Stimulated activated CD4-positive, alpha-beta T cell treated with anti-CD3 and anti-CD28 coated beads, TNF-alpha, amount 100 ng/mL, for 4 hours (primary cell): ENCODE measurements around the gene KRT6B.
"Not testable (repeated sequence)": the region's sequence is repeated elsewhere in the genome, so short reads cannot be mapped to it uniquely, and the experiment has no call there.

Source experiments
- DNase-seq, 3 experiments: peaks; one replicate each; pipeline ENCODE4 v3.0.0-alpha.2; 2020; ENCODE audit warnings: low read depth in 3 of 3

The KRT6B gene

DNA sequence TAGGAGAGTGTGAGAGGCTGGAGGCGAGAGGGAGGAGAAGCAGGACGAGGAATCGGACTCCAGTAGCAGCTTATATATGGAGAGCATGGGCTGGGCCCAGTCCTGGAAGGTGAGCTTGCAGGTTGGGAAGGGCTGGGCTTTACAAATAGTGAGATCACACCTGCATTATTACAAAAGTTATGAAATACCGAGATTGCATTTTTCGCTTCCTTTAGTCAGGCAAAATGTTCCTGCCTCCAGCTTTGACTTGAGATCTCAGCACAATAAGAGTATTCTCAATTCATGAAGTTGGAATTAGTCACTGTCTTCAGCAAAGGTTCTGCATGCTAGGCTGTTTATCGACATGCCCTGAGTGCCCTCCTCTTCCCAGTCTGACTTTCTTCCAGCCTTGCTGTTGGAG lies at the start of gene KRT6B:
KRT6B (minus strand) TSS at position 46 of the 400 bp plus-strand sequence. CDS start 68 bp downstream, outside the sequence.
- DNase-seq, result no peak

DNA sequence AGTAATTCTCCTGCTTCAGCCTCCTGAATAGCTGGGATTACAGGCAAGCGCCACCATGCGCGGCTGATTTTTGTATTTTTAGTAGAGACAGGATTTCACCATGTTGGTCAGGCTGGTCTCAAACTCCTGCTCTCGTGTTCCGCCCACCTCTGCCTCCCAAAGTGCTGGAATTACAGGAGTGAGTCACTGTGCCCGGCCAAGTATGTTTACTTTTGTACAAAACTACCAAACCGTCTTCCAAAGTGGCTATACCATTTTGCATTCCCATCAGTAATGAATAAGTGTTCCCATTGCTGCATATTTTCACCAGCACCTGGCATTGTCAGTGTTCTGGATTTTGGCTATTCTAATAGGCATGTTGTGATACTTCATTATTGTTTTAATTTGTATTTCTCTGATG lies 49.5 kb upstream of the KRT6B start:
- no peak for DNase-seq

DNA sequence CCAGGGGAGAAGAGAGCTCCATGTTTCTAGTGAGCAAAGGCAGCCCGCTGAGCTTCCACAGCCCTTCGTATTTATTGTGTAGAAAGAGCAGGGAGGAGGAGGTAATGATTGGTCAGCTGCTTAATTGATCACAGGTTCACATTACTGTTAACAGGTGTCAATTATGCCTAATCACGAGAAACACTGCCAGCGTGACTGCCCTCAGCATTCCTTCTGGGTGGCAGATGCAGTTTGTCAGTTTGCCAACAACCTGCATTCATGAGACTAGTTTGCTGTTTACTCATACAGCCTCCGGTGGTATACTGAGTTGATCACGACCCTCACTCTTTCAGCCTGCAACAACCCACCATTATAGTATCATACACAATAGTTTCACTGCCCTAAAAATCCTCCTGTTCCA lies 48.6 kb upstream of the KRT6B start:
- DNase-seq, result not testable (repeated sequence)

DNA sequence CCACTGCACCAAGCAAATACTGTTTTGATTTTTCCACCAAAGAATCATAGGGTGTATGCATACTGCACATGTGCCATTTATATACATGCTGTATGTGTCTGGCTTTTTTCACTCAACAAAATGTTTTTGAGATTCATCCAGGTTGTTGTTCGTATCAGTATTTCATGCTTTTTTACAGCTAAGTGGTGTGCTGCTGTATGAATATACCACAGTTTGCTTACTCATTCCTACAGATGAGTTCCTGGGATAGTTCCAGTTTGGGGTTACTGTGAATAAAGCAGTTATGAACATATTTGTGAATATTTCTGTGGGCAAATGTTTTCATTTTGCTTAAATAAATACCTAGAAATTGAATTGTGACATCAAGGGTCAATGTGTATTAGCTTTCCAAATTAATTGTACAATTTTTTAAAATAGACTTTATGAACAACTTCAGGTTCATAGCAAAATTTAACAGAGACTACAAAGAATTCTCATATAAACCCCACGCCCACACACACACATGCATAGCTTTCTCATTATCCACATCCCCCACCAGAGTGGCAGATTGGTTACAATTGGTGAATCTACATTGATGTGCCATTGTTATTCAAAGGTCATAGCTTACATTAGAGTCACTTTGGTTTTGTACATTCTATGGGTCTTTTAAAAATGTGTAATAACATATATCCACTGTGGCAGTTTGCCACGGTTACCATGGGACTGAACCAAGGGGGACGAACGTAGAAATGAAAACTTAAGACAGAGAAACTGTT lies 48.0 kb upstream of the KRT6B start:
- no peak for DNase-seq

DNA sequence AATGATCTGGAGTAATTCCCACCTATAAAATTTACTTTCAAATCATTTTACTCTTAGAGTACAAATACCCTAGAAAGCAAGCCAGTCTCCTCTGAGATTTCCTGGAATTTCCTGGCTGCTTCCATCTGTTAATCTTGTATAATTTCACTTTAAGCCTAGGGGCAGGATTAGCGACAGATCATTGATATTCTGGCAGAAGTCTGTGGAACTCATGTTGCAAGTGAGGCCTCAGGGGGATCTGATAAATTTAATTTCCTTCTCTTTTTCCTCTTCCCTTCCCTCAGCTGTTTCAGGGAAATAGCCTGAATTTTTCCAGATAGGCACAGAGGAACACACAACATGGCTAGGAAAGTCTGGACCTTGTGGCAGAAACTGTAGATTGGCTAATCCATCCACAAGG lies 47.0 kb upstream of the KRT6B start:
- no peak for DNase-seq

GRCh38 chr12:52497975-52498374 lies 46.0 kb upstream of the KRT6B start:
- no peak for DNase-seq

GRCh38 chr12:52496590-52497071 lies 44.7 kb upstream of the KRT6B start:
- no peak for DNase-seq

DNA sequence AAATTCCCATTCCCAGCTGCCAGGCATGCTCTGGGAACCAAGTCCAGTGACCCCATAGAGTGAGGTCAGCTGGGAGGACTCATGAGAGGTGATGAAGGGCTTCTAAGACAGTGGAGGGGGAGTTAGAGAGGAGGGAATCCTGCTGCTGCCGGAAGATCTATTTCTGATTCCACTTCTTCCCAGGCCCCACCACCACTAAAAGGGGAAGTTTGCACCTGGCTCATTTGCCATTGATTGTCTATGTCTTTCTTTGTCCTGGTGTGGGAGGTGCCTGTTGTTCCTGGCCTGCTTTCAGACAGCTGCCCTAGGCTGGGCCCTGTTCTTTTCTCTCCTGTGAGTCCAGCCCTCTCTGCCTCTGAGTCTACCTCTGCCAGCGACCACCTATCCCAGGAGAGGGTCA lies 44.1 kb upstream of the KRT6B start:
- no peak for DNase-seq

DNA sequence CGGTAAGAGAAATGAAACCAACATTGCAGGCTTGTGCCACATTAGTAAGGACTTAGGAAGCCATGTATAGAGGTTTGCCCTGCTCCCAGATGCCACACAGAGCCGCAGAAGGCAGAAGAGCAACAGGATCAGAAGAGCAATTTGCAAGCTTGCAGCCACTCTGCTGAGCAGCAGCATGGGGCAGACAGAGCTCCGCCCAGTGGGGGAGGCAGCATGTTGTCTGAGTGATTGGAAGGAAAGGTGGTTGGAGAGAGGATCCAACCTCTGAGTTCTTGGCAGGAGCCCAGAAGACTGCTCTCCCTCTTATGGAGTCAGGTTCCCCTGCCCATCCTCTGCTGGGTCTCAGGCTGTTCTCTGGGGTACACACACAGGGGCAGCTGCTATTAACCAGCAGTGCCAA lies 43.4 kb upstream of the KRT6B start:
- no peak for DNase-seq

- DNase-seq, result no peak
These were observed 42.6 kb upstream of the KRT6B start for GRCh38 chr12:52494518-52494917.

- DNase-seq, result no peak
These were observed 42.2 kb upstream of the KRT6B start for GRCh38 chr12:52494100-52494499.

DNA sequence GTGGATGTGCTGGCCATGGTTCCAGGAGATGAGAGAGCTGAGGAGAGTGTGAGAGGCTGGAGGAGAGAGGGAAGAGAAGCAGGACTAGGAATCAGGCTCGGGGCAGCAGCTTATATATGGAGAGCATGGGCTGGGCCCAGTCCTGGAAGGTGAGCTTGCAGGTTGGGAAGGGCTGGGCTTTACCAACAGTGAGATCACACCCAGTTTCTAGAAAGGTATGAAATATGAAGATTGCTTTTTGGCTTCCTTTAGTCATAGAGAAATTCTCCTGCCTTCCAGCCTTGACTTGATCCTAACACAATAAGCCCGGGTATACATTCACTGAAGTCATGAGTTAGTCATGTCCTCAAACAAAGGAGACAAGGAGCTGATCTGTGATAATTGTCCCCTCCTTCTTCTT lies 41.2 kb upstream of the KRT6B start, which contains the start of gene KRT6A:
KRT6A (minus strand) TSS at position 86 of the 400 bp plus-strand sequence; CDS start at position 17, 69 bp downstream.
- DNase-seq, result no peak

DNA sequence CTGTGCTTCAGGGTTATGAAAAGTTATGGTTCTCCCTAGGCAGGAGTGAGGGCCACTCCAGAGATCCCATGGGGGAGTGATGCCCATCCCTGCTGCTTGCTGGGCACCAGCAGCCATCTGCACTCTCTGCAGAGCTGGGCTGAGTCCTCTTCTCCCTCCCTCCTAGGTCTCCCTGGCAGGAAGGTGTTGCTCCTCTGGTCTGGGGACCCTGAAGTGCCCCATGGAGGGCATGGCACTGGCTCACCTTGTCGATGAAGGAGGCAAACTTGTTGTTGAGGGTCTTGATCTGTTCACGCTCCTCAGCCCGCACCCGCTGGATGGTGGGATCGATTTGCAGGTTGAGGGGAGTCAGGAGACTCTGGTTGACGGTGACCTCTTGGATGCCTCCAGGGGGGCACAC lies 40.5 kb upstream of the KRT6B start:
- not testable (repeated sequence) for DNase-seq

GRCh38 chr12:52491495-52491894 lies 39.5 kb upstream of the KRT6B start:
- not testable (repeated sequence) for DNase-seq

DNA sequence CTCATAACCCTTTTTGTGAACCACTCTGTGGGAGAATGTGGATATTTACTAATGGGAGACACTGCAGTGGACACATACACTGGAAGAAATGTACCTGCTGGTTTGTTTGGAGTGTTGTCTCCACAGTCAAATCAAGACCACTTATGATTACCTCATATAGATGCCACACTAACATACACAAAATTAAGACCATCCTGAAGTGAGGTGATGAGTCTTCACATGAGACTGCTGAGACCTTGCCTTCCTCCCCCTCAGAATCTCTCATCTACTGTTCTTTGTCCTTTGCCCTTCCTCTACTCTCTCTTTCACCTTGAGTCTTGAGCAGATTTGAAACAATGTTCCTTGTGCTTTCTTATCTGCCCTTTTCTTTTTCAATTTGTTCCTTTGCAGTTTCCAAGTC lies 36.8 kb upstream of the KRT6B start:
- no peak for DNase-seq

GRCh38 chr12:52487744-52488443 lies 35.9 kb upstream of the KRT6B start:
- not testable (repeated sequence) for DNase-seq

DNA sequence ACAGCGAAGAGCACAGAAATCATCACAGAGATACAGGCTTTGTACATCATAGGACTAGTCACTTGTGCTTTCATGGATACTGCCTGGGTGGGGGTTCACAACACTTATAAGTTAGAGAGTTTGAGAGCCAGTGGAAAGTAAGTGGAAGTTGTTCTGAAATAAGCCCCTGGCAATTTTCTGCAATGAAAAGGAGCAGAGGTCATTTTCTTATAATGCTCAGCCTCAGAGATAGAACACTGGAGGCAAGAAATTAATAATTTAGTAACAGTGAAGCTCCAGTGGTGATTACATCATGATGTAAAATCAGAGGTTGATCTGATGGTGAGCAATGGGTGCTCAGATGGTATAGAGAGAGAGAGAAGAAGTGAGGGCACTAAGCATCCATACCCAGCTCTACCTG lies 35.3 kb upstream of the KRT6B start:
- DNase-seq, result no peak

DNA sequence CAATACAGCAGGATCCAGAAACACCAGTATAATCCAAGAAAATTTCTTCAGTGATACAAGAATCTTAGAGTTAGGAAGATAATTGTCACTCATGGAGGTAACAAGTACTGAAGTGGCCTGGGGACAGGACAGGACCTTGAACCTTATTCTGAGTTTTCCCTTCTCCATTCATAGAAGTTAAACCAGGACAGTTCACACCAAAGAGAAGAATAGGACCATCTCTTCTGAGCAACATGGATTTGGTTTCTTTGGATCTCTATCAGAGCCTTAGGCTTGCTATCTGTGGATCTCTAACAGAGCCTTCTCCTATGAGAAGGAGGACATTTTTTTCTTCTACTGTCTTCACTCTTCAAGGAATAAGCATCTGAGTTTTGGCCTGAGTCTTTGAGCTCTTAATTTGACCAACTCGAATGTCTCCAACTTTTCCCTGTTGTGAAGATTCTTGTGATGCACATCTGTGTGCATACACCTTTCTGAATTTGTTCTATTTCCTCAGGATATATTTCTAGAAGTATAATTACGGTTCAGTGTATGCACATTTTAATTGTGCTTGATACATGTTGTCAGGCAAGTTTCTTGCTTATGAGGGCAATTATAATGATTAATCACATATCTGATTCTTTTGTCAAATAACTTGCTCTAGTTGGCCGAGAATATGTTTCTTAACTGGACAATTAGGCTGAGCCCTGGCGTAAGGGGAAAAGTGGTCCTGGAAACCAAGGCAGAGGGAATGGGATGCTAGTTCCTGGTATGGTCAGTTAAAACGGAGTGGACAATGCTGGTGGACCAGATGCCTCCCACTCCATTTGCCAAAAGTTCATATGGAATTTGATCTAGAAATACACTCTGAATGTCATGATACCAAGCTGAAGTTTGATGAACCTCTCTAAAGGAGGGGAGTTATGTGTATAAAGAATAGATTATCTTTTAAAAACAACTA lies 34.5 kb upstream of the KRT6B start:
- no peak for DNase-seq

GRCh38 chr12:52480073-52480472 lies 28.1 kb upstream of the KRT6B start:
- no peak for DNase-seq

DNA sequence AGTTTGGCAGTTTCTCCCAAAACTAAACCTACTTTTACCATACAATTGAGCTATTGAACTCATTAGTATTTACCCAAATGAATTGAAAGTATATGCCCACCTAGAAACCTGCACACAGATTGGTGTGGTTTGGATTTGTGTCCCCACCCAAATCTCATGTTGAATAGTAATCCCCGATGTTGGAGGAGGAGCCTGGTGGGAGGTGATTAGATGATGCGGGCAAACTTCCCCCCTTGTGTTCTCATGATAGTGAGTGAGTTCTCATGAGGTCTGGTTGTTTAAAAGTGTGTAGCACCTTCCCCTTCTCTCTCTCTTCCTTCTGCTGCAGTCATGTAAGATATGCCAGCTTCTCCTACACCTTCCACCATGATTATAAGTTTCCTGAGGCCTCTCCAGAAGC lies 25.7 kb upstream of the KRT6B start:
- no peak for DNase-seq

DNA sequence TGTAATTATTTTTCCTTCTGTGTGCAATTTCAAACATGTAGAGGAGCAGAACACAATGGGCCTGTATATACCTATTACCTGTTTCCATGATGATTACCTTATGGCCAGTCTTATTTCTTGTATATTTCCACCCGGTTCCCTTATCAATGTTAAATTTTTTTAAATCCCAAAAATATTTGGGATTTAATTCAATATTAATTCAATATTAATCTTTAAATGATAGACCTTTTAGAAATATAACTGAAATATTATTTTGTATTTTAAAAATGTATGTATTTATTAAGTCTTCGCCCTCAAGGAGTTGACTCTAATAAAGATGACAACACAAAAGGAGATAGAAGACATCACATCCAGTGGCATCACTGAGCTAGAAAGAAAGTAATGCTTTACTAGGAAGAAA lies 22.3 kb upstream of the KRT6B start:
- no peak for DNase-seq

- DNase-seq, result no peak
These were observed 21.8 kb upstream of the KRT6B start, which contains the start of gene KRT6C for GRCh38 chr12:52473768-52474167. Gene KRT6C (minus strand): TSS chr12:52473805. CDS start chr12:52473737, 68 bp downstream.
